Measurements from ENCODE around the gene AGXT.

- TF ChIP-seq CTCF (IDR thresholded peaks at IDR 0.05), result peak; percentile 37 to 52 (median 46)
- peak; percentile 34 for TF ChIP-seq POLR2A (IDR thresholded peaks at IDR 0.05)
Observed at GRCh38 chr2:240856151-240856980, 12.3 kb upstream of the AGXT start.

Measured in right lobe of liver (tissue), 4 donors.